GM18861 (cell line): ENCODE results near the gene SALL2.
A peak's percentile ranks its signal among the peaks of the same experiment; 100 is the strongest.

Experiments used
- ATAC-seq: cut with Tn5 transposase; IDR thresholded peaks from one replicate; pipeline ENCODE4 v1.9.1; 2021; ENCODE audit not compliant: unreplicated experiment

The SALL2 gene

GRCh38 chr14:21494902-21495762, 31.0 kb downstream of the SALL2 start:
- no peak for ATAC-seq

- ATAC-seq = no peak
These were observed 39.5 kb downstream of the SALL2 start for GRCh38 chr14:21486640-21487087.

- ATAC-seq = peak; percentile 99
These were observed 49.0 kb downstream of the SALL2 start, which contains the start of the genes RAB2B and TOX4 for GRCh38 chr14:21476925-21477681. Gene RAB2B, minus strand, starts transcription at chr14:21476959. Its CDS starts 87 bp downstream, at chr14:21476872. Gene TOX4, plus strand, starts transcription at chr14:21477195. Its CDS starts 84 bp downstream, at chr14:21477279.

DNA sequence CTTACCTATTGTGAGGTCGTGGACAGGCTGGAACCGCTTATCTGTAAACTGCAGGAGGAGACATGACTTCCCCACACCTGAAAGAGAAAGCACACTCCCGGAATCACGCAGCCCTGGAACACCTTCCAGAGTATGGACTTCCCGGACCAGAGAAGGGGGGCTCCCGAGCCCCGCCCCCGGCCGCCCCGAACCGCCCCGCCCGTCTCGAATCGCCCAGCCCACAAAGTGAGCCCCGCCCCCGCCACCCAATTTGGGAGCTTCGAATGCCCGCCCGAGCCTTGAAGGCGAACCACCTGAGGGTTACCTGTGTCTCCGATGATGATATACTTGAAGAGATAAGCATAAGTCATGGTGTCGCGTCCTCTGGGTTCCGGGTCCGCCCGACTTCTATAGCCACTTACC, 49.6 kb downstream of the SALL2 start:
- no peak for ATAC-seq

DNA sequence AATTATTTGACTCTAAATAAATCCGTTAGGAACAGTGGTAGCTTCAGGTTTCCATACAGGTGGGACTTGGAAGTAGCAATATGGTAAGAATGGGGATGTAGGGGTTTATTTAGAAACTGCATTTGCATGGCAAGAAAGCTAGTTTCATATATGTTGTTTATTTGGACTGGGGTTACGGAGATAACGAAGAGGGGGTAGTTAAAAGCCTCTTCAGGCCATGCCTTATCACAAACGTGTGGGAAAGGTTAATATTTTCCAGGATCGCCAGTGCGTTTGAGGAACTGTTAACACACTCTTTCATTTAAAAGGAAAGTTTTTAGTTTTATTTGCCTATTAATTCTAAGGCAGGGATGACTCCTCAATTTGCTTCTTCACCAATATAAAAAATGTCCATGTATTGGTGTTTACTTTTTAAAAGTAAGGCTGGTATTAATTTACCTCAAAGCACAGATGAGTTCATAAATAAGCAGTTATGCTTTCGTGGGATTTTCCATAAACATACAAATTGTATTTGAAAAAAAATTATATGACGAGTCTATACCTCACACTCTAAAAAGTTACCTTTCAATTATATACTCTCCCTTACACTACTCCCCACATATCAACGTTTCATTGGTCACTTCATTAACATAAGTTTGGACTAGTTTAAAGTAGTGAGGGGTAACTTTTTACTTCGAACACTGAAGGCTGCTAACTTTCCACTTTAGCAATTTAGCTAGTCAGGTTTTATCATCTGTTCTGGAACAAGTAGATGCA, 50.2 kb downstream of the SALL2 start:
- ATAC-seq = no peak
